SIG-M5 treated with dmso at 0.1 percent for 504 hours (cell line): ENCODE measurements around the gene CCNB2.
"Not testable (repeated sequence)": the region's sequence is repeated elsewhere in the genome, so short reads cannot be mapped to it uniquely, and the experiment has no call there.

Experiments used
- DNase-seq: peaks from one replicate; lab custom pipeline; 2025; ENCODE audit not compliant: unreplicated experiment; lab: John Stamatoyannopoulos, UW

Gene CCNB2

GRCh38 chr15:59131969-59132562, 27.1 kb downstream of the CCNB2 start:
- DNase-seq, result no peak

GRCh38 chr15:59133929-59134427, 29.0 kb downstream of the CCNB2 start:
- DNase-seq, result no peak

GRCh38 chr15:59137566-59137965, 32.6 kb downstream of the CCNB2 start:
- no peak for DNase-seq

- peak; percentile 27 for DNase-seq
Observed at GRCh38 chr15:59138243-59138642, 33.3 kb downstream of the CCNB2 start.

GRCh38 chr15:59140422-59141226, 35.7 kb downstream of the CCNB2 start:
- DNase-seq, result no peak

- no peak for DNase-seq
Observed at GRCh38 chr15:59143281-59143680, 38.3 kb downstream of the CCNB2 start.

GRCh38 chr15:59144594-59144993, 39.6 kb downstream of the CCNB2 start:
- not testable (repeated sequence) for DNase-seq

- no peak for DNase-seq
Observed at GRCh38 chr15:59147666-59148065, 42.7 kb downstream of the CCNB2 start.

GRCh38 chr15:59148153-59148833, 43.3 kb downstream of the CCNB2 start:
- DNase-seq, result no peak

GRCh38 chr15:59150185-59150584, 45.2 kb downstream of the CCNB2 start:
- no peak for DNase-seq

- no peak for DNase-seq
Observed at GRCh38 chr15:59152694-59153450, 47.9 kb downstream of the CCNB2 start.

GRCh38 chr15:59153466-59153865, 48.5 kb downstream of the CCNB2 start:
- no peak for DNase-seq

GRCh38 chr15:59154243-59154642, 49.3 kb downstream of the CCNB2 start:
- no peak for DNase-seq

- no peak for DNase-seq
Observed at GRCh38 chr15:59155431-59155830, 50.5 kb downstream of the CCNB2 start.

- DNase-seq, result no peak
Observed at GRCh38 chr15:59157396-59157795, 52.5 kb downstream of the CCNB2 start.

GRCh38 chr15:59157840-59158700, 53.1 kb downstream of the CCNB2 start:
- no peak for DNase-seq

- DNase-seq, result peak; percentile 5
Observed at GRCh38 chr15:59158701-59159034, 53.7 kb downstream of the CCNB2 start.

GRCh38 chr15:59159210-59159609, 54.3 kb downstream of the CCNB2 start:
- DNase-seq, result no peak

- no peak for DNase-seq
Observed at GRCh38 chr15:59160880-59161593, 56.1 kb downstream of the CCNB2 start.

GRCh38 chr15:59162080-59162479, 57.1 kb downstream of the CCNB2 start:
- DNase-seq, result not testable (repeated sequence)
